Measurements from ENCODE around the gene PVALB. TPM values are rescaled to one million over a fixed set of nuclear protein-coding genes. Genes with fewer than 3 reads are reported as not detected.

Gene PVALB
- polyA plus RNA-seq, 2 of the 4 experiments (the other 2 are of a cell fraction), result not detected

DNA sequence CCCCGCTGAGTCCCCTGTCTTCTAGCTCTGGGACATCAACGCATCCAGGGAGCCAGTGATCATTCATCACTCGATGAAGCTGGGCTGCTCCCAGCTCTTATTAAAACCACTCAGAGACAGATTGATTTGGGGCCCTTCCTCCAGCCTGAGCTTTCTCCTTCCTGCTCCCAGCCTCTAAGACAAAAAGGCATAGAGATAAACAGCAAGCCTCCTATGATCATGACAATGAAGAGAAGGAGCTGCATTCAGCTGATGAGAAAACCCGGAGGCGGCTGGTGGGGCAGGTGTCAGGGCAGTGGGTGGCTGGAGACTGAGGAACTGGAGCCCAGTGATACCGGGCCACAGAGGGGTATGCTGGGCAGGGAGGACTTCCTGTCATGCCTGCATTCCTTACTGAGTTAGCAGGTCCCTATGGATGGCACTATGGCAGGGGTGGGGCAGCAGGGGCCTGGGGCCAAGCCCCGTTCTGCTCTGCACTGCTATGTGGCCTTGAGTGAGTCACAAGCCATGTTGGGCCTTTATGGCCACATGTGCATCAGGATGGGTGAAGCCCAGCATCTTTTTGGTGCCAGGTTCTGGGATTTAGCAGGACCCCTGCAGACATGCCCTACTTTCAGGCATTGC, 20.2 kb downstream of the PVALB start:
- no peaks in the 10 kb centered on the region for H3K4me1 ChIP-seq
- DNase-seq (ENCODE audit: low read depth in 1 of 2, low spot score in 1 of 2), result no peak
- CTCF ChIA-PET, result interaction anchor here (0.8 to 1.1 kb wide), 4 partner anchors 8 to 250 kb away, joined by 3 read pairs; no protein-coding TSS in a partner anchor
- POLR2A ChIA-PET, result interaction anchor here (0.7 kb wide), 1 partner anchor 174 kb away, joined by 3 read pairs; no protein-coding TSS in a partner anchor
- H3K27ac ChIP-seq, result no peak overlapping the region
- FAIRE-seq, result no peak
- TF ChIP-seq, protein P1, sequence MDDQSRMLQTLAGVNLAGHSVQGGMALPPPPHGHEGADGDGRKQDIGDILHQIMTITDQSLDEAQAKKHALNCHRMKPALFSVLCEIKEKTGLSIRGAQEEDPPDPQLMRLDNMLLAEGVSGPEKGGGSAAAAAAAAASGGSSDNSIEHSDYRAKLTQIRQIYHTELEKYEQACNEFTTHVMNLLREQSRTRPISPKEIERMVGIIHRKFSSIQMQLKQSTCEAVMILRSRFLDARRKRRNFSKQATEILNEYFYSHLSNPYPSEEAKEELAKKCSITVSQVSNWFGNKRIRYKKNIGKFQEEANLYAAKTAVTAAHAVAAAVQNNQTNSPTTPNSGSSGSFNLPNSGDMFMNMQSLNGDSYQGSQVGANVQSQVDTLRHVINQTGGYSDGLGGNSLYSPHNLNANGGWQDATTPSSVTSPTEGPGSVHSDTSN (IDR thresholded peaks at IDR 0.05), result no peak
- no peak overlapping the region for H3K4me3 ChIP-seq
- no peaks in the 10 kb centered on the region for H3K9me3 ChIP-seq
- ATAC-seq, result no peak
- no peak overlapping the region for H3K4me2 ChIP-seq
- 60% methylated on average over 7 of the region's 7 CpGs for WGBS (ENCODE audit: missing lambda C conversion rate)

DNA sequence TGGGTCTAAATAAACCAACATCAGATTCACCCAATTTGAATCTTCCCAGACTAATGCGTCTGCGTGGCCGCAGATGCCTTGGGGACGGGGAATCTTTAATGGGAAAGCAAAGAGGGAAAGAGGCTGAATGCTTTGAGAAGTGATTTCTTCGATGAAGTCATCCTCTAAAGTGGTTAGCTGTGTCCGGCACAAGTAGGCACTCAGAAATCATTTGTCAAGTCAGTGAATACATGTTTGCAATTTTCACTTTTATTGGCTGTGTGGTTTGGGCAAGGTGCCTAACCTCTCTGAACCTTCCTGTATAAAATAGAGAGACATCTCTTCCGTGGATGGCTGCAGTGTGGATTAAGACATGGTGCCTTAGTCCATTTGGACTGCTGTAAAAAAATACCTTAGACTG, 21.2 kb downstream of the PVALB start:
- TF ChIP-seq EHF (CRISPR knock-in tag; IDR thresholded peaks at IDR 0.05), result no peak
- TF ChIP-seq TP53 (CRISPR knock-in tag; IDR thresholded peaks at IDR 0.05), result no peak
- TF ChIP-seq ZFP36 (IDR thresholded peaks at IDR 0.05; ENCODE audit: borderline replicate concordance, partially characterized antibody), result no peak
- TF ChIP-seq, protein P2, sequence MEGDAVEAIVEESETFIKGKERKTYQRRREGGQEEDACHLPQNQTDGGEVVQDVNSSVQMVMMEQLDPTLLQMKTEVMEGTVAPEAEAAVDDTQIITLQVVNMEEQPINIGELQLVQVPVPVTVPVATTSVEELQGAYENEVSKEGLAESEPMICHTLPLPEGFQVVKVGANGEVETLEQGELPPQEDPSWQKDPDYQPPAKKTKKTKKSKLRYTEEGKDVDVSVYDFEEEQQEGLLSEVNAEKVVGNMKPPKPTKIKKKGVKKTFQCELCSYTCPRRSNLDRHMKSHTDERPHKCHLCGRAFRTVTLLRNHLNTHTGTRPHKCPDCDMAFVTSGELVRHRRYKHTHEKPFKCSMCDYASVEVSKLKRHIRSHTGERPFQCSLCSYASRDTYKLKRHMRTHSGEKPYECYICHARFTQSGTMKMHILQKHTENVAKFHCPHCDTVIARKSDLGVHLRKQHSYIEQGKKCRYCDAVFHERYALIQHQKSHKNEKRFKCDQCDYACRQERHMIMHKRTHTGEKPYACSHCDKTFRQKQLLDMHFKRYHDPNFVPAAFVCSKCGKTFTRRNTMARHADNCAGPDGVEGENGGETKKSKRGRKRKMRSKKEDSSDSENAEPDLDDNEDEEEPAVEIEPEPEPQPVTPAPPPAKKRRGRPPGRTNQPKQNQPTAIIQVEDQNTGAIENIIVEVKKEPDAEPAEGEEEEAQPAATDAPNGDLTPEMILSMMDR (IDR thresholded peaks at IDR 0.05), result no peak
- TF ChIP-seq JUN (IDR thresholded peaks at IDR 0.05), result no peak
- TF ChIP-seq CBX8 (IDR thresholded peaks at IDR 0.05), result no peak
- no peak for TF ChIP-seq ZC3H11A (IDR thresholded peaks at IDR 0.05)
- TF ChIP-seq KDM1A (IDR thresholded peaks at IDR 0.05; ENCODE audit: low read depth), result no peak
- TF ChIP-seq, protein P3, sequence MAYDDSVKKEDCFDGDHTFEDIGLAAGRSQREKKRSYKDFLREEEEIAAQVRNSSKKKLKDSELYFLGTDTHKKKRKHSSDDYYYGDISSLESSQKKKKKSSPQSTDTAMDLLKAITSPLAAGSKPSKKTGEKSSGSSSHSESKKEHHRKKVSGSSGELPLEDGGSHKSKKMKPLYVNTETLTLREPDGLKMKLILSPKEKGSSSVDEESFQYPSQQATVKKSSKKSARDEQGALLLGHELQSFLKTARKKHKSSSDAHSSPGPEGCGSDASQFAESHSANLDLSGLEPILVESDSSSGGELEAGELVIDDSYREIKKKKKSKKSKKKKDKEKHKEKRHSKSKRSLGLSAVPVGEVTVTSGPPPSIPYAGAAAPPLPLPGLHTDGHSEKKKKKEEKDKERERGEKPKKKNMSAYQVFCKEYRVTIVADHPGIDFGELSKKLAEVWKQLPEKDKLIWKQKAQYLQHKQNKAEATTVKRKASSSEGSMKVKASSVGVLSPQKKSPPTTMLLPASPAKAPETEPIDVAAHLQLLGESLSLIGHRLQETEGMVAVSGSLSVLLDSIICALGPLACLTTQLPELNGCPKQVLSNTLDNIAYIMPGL (CRISPR knock-in tag; IDR thresholded peaks at IDR 0.05; ENCODE audit: borderline replicate concordance), result no peak
- TF ChIP-seq HEYL (CRISPR knock-in tag; IDR thresholded peaks at IDR 0.05), result no peak
- no peak for TF ChIP-seq MYC (IDR thresholded peaks at IDR 0.05; ENCODE audit: borderline replicate concordance, low read length)
- no peak for TF ChIP-seq HDAC2 (IDR thresholded peaks at IDR 0.05)
- TF ChIP-seq ZSCAN20 (CRISPR knock-in tag; IDR thresholded peaks at IDR 0.05), result no peak
- TF ChIP-seq MAZ (IDR thresholded peaks at IDR 0.05; ENCODE audit: borderline replicate concordance, low read depth, low read length), result no peak
- no peak for TF ChIP-seq EHMT2 (IDR thresholded peaks at IDR 0.05; ENCODE audit: low read depth)
- TF ChIP-seq FOSB (CRISPR knock-in tag; IDR thresholded peaks at IDR 0.05), result no peak
- TF ChIP-seq, protein P4, sequence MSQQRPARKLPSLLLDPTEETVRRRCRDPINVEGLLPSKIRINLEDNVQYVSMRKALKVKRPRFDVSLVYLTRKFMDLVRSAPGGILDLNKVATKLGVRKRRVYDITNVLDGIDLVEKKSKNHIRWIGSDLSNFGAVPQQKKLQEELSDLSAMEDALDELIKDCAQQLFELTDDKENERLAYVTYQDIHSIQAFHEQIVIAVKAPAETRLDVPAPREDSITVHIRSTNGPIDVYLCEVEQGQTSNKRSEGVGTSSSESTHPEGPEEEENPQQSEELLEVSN (IDR thresholded peaks at IDR 0.05; ENCODE audit: borderline replicate concordance, low read depth), result no peak
- Histone ChIP-seq H3K9me3 (no peaks in the 10 kb centered on the region), H3K4me3 (no peak overlapping the region), H3K27ac (no peak overlapping the region), H3K4me2 (no peak overlapping the region), H3K4me1 (0 out of 3 replicates have a peak, but pooled peaks cover 3% of the 10 kb centered on the region)
- no peak for DNase-seq (ENCODE audit: low read depth in 1 of 2, low spot score in 1 of 2)
- ChIA-PET POLR2A (no interaction called here), CTCF (interaction anchor here (1.0 to 1.1 kb wide), 3 partner anchors 9 to 60 kb away, joined by 3 read pairs; no protein-coding TSS in a partner anchor)
- FAIRE-seq, result no peak
- WGBS (ENCODE audit: missing lambda C conversion rate), result 73% methylated on average over 7 of the region's 7 CpGs
- no peak for ATAC-seq

DNA sequence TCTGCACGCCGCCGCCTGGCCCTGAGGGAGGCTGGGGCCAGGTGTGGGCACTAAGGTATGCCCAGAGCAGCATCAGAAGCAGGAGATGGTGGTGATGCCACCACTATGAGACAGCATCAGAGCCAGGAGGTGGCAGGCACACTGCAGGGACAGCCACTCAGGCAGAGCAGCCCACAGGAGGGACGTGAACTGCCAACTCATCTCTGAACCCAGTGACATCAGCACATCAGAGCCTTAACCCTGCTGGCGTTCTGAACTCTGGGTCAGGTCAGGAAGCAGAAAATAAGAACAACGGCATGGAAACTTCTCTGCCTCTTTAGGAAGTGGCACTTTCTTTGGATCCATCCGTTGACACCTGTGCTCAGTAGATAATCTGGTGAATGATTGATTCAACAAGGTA, 26.2 kb downstream of the PVALB start:
- DNase-seq (ENCODE audit: low read depth in 1 of 2, low spot score in 1 of 2), result peak in 1 of 2 experiments; percentile 37
- Histone ChIP-seq H3K4me1 (0 out of 3 replicates have a peak, but pooled peaks cover 6% of the 10 kb centered on the region), H3K9me3 (no peaks in the 10 kb centered on the region), H3K4me2 (no peak overlapping the region), H3K4me3 (no peak overlapping the region), H3K27ac (no peak overlapping the region)
- ChIA-PET POLR2A (no interaction called here), CTCF (no interaction called here)
- WGBS (ENCODE audit: missing lambda C conversion rate), result 45% methylated on average over 7 of the region's 7 CpGs
- ATAC-seq, result peak; percentile 39 to 71; a peak in 3 of 6 replicates
- TF ChIP-seq GATA3 (IDR thresholded peaks at IDR 0.05; ENCODE audit: borderline replicate concordance), result no peak
- FAIRE-seq, result no peak

Measured in A549 (cell line).